K562 (cell line): ENCODE measurements around the gene PIN1. TPM values are rescaled to one million over a fixed set of nuclear protein-coding genes. Genes with fewer than 3 reads are reported as not detected.
A peak's percentile ranks its signal among the peaks of the same experiment; 100 is the strongest.

Source experiments
- ARID1B ChIP-seq: fragments of 450-650 bp; IDR thresholded peaks from 2 replicates; pipeline ENCODE4 v1.6.1; 2016; ENCODE audit warnings: antibody characterized with exemption, mild to moderate bottlenecking, inconsistent platforms
- CBX8 ChIP-seq: fragments of 200-600 bp; sonication (generic); IDR thresholded peaks from 2 replicates; pipeline ENCODE4 v1.6.1; 2012; ENCODE audit warnings: borderline replicate concordance, mixed run types, low read depth, mild to moderate bottlenecking, moderate library complexity, mixed read lengths, low read length, control low read depth, inconsistent platforms; ENCODE audit not compliant: poor library complexity, severe bottlenecking; ENCODE audit errors: extremely low read depth
- HMGN3 ChIP-seq: IDR thresholded peaks from 2 replicates; pipeline ENCODE4 v1.6.1; 2011; ENCODE audit warnings: borderline replicate concordance, low read depth, mild to moderate bottlenecking, mixed read lengths, low read length; ENCODE audit not compliant: insufficient read length; ENCODE audit errors: extremely low read depth
- JUN ChIP-seq, 2 experiments: sonication (generic) in 1 of 2; formaldehyde crosslinking in 1 of 2; IDR thresholded peaks; 2 replicates each; pipeline versions ENCODE4 v1.6.1 to v1.8.0; 2012 to 2022; ENCODE audit warnings: borderline replicate concordance in 2 of 2, mild to moderate bottlenecking in 2 of 2, improper control_type of control experiment in 1 of 2, low read depth in 1 of 2, low read length in 1 of 2, missing genetic modification reagents in 1 of 2
- MEF2A ChIP-seq: IDR thresholded peaks from 2 replicates; pipeline ENCODE4 v1.6.1; 2011; ENCODE audit warnings: low read depth, mild to moderate bottlenecking, low read length, moderate library complexity; ENCODE audit not compliant: control insufficient read depth
- MIER1 ChIP-seq: fragments of 450-650 bp; IDR thresholded peaks from 2 replicates; pipeline ENCODE4 v1.6.1; 2016; ENCODE audit warnings: antibody characterized with exemption, mild to moderate bottlenecking, low read depth
- PCBP2 ChIP-seq: fragments of 200-400 bp; formaldehyde crosslinking; IDR thresholded peaks from 2 replicates; pipeline ENCODE4 v1.6.1; 2018; ENCODE audit warnings: low read length, low read depth, mild to moderate bottlenecking, moderate library complexity; ENCODE audit not compliant: poor library complexity, severe bottlenecking
- RBM34 ChIP-seq: fragments of 200-400 bp; formaldehyde crosslinking; IDR thresholded peaks from 2 replicates; pipeline ENCODE4 v1.6.1; 2018; ENCODE audit warnings: low read length, borderline replicate concordance; ENCODE audit not compliant: insufficient read depth
- SMAD4 ChIP-seq: fragments of 250-450 bp; sonication (Bioruptor Pico); conservative IDR thresholded peaks from 2 replicates; pipeline ENCODE4 v1.8.0; 2021; ENCODE audit warnings: inconsistent platforms, mild to moderate bottlenecking, moderate library complexity
- SNIP1 ChIP-seq: fragments of 450-650 bp; IDR thresholded peaks from 2 replicates; pipeline ENCODE4 v1.7.1; 2017; ENCODE audit warnings: low read depth, mild to moderate bottlenecking
- TCF7L2 ChIP-seq: fragments of 150-350 bp; IDR thresholded peaks from 2 replicates; pipeline ENCODE4 v1.6.1; 2016; ENCODE audit warnings: low read depth, mild to moderate bottlenecking, low read length, moderate library complexity
- ZC3H11A ChIP-seq: IDR thresholded peaks from 2 replicates; pipeline ENCODE4 v1.6.1; 2012; ENCODE audit warnings: low read depth, low read length, improper control_type of control experiment
- ZFP36 ChIP-seq: fragments of 150-350 bp; IDR thresholded peaks from 2 replicates; pipeline ENCODE4 v1.6.1; 2018; ENCODE audit warnings: low read length, low read depth; ENCODE audit not compliant: partially characterized antibody
- ZNF551 ChIP-seq: fragments of 250-450 bp; sonication (Bioruptor Pico); IDR thresholded peaks from 2 replicates; pipeline ENCODE4 v1.5.0; 2021; ENCODE audit warnings: mild to moderate bottlenecking, moderate library complexity
- polyA plus RNA-seq, 8 experiments: library from polyadenylated mRNA; depleted of rRNA in 4 of 8; stranded (reverse) in 5 of 8; unstranded in 3 of 8; fragments of >200 nt; fragmentation: Nextera tagmentation in 2 of 8; fragmentation: Illumina TruSeq in 1 of 8; extraction: Ambion mirVana in 2 of 8; extraction: Trizol in 1 of 8; gene quantifications; 2 replicates each; pipeline versions ENCODE4 v1.2.1 to v1.2.3, GENCODE V29; 2011 to 2014; ENCODE audit warnings: inconsistent platforms in 1 of 8, missing spikeins in 1 of 8
- total RNA-seq, 7 experiments: library from RNA; depleted of rRNA in 6 of 7; stranded (reverse); fragments of >200 nt in 6 of 7; fragmentation: Illumina TruSeq in 2 of 7; extraction: Trizol in 2 of 7; gene quantifications; 2 replicates each; pipeline versions ENCODE4 v1.2.1 to v1.2.3, GENCODE V29; 2011 to 2021; ENCODE audit warnings: low replicate concordance in 1 of 7
- TF ChIP-seq, protein P1 (sequence below), 3 experiments: IDR thresholded peaks in 2 of 3; conservative IDR thresholded peaks in 1 of 3; 2 replicates each; pipeline ENCODE4 v1.5.1; 2011 to 2012; ENCODE audit warnings: low read length in 3 of 3, mild to moderate bottlenecking in 3 of 3, control low read depth in 2 of 3, improper control_type of control experiment in 1 of 3, inconsistent platforms in 1 of 3, low read depth in 1 of 3, mixed read lengths in 1 of 3, moderate library complexity in 1 of 3; ENCODE audit not compliant: insufficient read depth in 2 of 3
- TF ChIP-seq, protein P2 (sequence below): fragments of 450-650 bp; IDR thresholded peaks from 2 replicates; pipeline ENCODE4 v1.6.1; 2016; ENCODE audit warnings: antibody characterized with exemption
- TF ChIP-seq, protein P3 (sequence below): fragments of 450-650 bp; IDR thresholded peaks from 2 replicates; pipeline ENCODE4 v1.6.1; 2016; ENCODE audit warnings: borderline replicate concordance
- TF ChIP-seq, protein P4 (sequence below): fragments of 250-450 bp; sonication (Bioruptor Pico); IDR thresholded peaks from 2 replicates; pipeline ENCODE4 v1.4.0; 2020; ENCODE audit warnings: mild to moderate bottlenecking

The PIN1 gene
- total and polyA plus RNA-seq, 9 of the 15 experiments (the other 6 are each of a cell fraction or from before 2014, with no cell fraction given) = 1.6 to 178 (median 42.5) TPM

GRCh38 chr19:9792206-9793070 is 42.7 kb upstream of the PIN1 start (continued):
- TF ChIP-seq, protein P1, sequence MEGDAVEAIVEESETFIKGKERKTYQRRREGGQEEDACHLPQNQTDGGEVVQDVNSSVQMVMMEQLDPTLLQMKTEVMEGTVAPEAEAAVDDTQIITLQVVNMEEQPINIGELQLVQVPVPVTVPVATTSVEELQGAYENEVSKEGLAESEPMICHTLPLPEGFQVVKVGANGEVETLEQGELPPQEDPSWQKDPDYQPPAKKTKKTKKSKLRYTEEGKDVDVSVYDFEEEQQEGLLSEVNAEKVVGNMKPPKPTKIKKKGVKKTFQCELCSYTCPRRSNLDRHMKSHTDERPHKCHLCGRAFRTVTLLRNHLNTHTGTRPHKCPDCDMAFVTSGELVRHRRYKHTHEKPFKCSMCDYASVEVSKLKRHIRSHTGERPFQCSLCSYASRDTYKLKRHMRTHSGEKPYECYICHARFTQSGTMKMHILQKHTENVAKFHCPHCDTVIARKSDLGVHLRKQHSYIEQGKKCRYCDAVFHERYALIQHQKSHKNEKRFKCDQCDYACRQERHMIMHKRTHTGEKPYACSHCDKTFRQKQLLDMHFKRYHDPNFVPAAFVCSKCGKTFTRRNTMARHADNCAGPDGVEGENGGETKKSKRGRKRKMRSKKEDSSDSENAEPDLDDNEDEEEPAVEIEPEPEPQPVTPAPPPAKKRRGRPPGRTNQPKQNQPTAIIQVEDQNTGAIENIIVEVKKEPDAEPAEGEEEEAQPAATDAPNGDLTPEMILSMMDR (IDR thresholded peaks at IDR 0.05 in 2 of 3, conservative IDR thresholded peaks at IDR 0.05 in 1 of 3; ENCODE audit: insufficient read depth in 2 of 3, low read depth in 1 of 3, low read length in 3 of 3) = no peak
- TF ChIP-seq ZC3H11A (no peak), HMGN3 (peak; percentile 61), SNIP1 (no peak), PCBP2 (no peak), SMAD4 (CRISPR knock-in tag) (no peak; the same call in 1 of the 2 replicates), JUN (IDR thresholded peaks at IDR 0.05; ENCODE audit: borderline replicate concordance, low read depth, low read length) (no peak; the same call in 1 of the 2 replicates), JUN (CRISPR knock-in tag; IDR thresholded peaks at IDR 0.05; ENCODE audit: borderline replicate concordance) (no peak), TCF7L2 (no peak), ARID1B (no peak), ZNF551 (CRISPR knock-in tag) (no peak), MIER1 (no peak), CBX8 (no peak), ZFP36 (no peak), RBM34 (no peak), MEF2A (no peak)
- TF ChIP-seq, protein P2, sequence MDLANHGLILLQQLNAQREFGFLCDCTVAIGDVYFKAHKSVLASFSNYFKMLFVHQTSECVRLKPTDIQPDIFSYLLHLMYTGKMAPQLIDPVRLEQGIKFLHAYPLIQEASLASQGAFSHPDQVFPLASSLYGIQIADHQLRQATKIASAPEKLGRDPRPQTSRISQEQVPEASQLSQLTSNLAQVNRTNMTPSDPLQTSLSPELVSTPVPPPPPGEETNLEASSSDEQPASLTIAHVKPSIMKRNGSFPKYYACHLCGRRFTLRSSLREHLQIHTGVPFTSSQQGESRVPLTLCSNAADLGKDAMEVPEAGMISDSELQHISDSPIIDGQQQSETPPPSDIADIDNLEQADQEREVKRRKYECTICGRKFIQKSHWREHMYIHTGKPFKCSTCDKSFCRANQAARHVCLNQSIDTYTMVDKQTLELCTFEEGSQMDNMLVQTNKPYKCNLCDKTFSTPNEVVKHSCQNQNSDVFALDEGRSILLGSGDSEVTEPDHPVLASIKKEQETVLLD = 0 out of 2 replicates have a peak, but pooled peaks have one; percentile 24
- TF ChIP-seq, protein P3, sequence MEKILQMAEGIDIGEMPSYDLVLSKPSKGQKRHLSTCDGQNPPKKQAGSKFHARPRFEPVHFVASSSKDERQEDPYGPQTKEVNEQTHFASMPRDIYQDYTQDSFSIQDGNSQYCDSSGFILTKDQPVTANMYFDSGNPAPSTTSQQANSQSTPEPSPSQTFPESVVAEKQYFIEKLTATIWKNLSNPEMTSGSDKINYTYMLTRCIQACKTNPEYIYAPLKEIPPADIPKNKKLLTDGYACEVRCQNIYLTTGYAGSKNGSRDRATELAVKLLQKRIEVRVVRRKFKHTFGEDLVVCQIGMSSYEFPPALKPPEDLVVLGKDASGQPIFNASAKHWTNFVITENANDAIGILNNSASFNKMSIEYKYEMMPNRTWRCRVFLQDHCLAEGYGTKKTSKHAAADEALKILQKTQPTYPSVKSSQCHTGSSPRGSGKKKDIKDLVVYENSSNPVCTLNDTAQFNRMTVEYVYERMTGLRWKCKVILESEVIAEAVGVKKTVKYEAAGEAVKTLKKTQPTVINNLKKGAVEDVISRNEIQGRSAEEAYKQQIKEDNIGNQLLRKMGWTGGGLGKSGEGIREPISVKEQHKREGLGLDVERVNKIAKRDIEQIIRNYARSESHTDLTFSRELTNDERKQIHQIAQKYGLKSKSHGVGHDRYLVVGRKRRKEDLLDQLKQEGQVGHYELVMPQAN = peak; percentile 89
- TF ChIP-seq, protein P4, sequence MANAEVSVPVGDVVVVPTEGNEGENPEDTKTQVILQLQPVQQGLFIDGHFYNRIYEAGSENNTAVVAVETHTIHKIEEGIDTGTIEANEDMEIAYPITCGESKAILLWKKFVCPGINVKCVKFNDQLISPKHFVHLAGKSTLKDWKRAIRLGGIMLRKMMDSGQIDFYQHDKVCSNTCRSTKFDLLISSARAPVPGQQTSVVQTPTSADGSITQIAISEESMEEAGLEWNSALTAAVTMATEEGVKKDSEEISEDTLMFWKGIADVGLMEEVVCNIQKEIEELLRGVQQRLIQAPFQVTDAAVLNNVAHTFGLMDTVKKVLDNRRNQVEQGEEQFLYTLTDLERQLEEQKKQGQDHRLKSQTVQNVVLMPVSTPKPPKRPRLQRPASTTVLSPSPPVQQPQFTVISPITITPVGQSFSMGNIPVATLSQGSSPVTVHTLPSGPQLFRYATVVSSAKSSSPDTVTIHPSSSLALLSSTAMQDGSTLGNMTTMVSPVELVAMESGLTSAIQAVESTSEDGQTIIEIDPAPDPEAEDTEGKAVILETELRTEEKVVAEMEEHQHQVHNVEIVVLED (CRISPR knock-in tag) = no peak
